IMR-90 (cell line): ENCODE measurements around the gene LDLRAD4. TPM values are rescaled to one million over a fixed set of nuclear protein-coding genes. Genes with fewer than 3 reads are reported as not detected.

Source experiments
- ATAC-seq: fragments of 200-7000 bp; cut with Tn5 transposase; 2 replicates; pipeline ENCODE4 v1.9.1; 2020; ENCODE audit warnings: low read depth, mild to moderate bottlenecking, moderate library complexity
- BruUV-seq: library from RNA; stranded (reverse); fragments of 400-500 nt; replicated peaks from 2 replicates; lab custom pipeline; 2021; lab: Mats Ljungman, UMichigan
- CTCF ChIA-PET: fragments of 300-600 bp; formaldehyde crosslinking; extraction: SDS; loops from one replicate; lab custom pipeline; 2021; ENCODE audit warnings: antibody characterized with exemption; lab: Yijun Ruan, JAX
- POLR2A ChIA-PET: fragments of 300-600 bp; sonication (Branson Sonifier 250); formaldehyde crosslinking; loops from one replicate; lab custom pipeline; 2022; ENCODE audit warnings: antibody characterized with exemption; ENCODE audit not compliant: unreplicated experiment; lab: Charles Lee
- DNase-seq: peaks from one replicate; pipeline ENCODE4 v3.0.0; 2013
- H2AFZ ChIP-seq: replicated peaks from 2 replicates; pipeline ENCODE3; 2013; ENCODE audit warnings: low read length, mild to moderate bottlenecking; ENCODE audit not compliant: poor library complexity
- H2AK5ac ChIP-seq: 2 replicates; pipeline ENCODE4 v1.6.1; 2013; ENCODE audit warnings: low read depth, low read length, inconsistent platforms
- H2AK9ac ChIP-seq: replicated peaks from 2 replicates; pipeline ENCODE3; 2013; ENCODE audit warnings: mild to moderate bottlenecking, low read depth, low read length, moderate library complexity; ENCODE audit not compliant: poor library complexity
- H2BK120ac ChIP-seq: 2 replicates; pipeline ENCODE4 v1.6.1; 2013; ENCODE audit warnings: low read depth, low read length, inconsistent platforms
- H2BK15ac ChIP-seq: 3 replicates; pipeline ENCODE4 v1.6.1; 2013; ENCODE audit warnings: low read depth, low read length, inconsistent platforms
- H2BK20ac ChIP-seq: 2 replicates; pipeline ENCODE4 v1.6.1; 2013; ENCODE audit warnings: low read depth, mild to moderate bottlenecking, inconsistent platforms, low read length, moderate library complexity
- H2BK5ac ChIP-seq: 2 replicates; pipeline ENCODE4 v1.6.1; 2013; ENCODE audit warnings: mild to moderate bottlenecking, low read depth, low read length, inconsistent platforms; ENCODE audit not compliant: poor library complexity, severe bottlenecking
- H3K14ac ChIP-seq: replicated peaks from 2 replicates; pipeline ENCODE4 v1.6.1; 2013; ENCODE audit warnings: low read depth, low read length, inconsistent platforms
- H3K18ac ChIP-seq: 2 replicates; pipeline ENCODE4 v1.6.1; 2013; ENCODE audit warnings: low read depth, low read length, control low read depth
- H3K23ac ChIP-seq: 2 replicates; pipeline ENCODE4 v1.6.1; 2013; ENCODE audit warnings: low read depth, low read length, inconsistent platforms
- H3K27ac ChIP-seq: 2 replicates; pipeline ENCODE4 v1.5.1; 2013; ENCODE audit warnings: mild to moderate bottlenecking, control low read depth, low read length; ENCODE audit not compliant: insufficient read depth
- H3K27me3 ChIP-seq: 2 replicates; pipeline ENCODE4 v1.6.1; 2013; ENCODE audit warnings: low read length; ENCODE audit not compliant: control insufficient read depth, insufficient read depth
- H3K36me3 ChIP-seq: 2 replicates; pipeline ENCODE4 v1.6.1; 2013; ENCODE audit warnings: low read length, mixed read lengths; ENCODE audit not compliant: control insufficient read depth, insufficient read depth
- H3K4ac ChIP-seq: 2 replicates; pipeline ENCODE4 v1.6.1; 2013; ENCODE audit warnings: low read depth, low read length, inconsistent platforms
- H3K4me1 ChIP-seq: 2 replicates; pipeline ENCODE4 v1.6.1; 2013; ENCODE audit warnings: low read length, mixed read lengths; ENCODE audit not compliant: control insufficient read depth, insufficient read depth
- H3K4me2 ChIP-seq: 2 replicates; pipeline ENCODE4 v1.6.1; 2013; ENCODE audit warnings: low read depth, mild to moderate bottlenecking, control low read depth, low read length, moderate library complexity
- H3K4me3 ChIP-seq: 2 replicates; pipeline ENCODE4 v1.5.1; 2013; ENCODE audit warnings: low read depth, mild to moderate bottlenecking, control low read depth, low read length, moderate library complexity; ENCODE audit not compliant: insufficient read depth
- H3K56ac ChIP-seq: 2 replicates; pipeline ENCODE4 v1.6.1; 2013; ENCODE audit warnings: low read length, inconsistent platforms; ENCODE audit not compliant: insufficient read depth; ENCODE audit errors: extremely low read depth
- H3K79me1 ChIP-seq, 2 experiments: 2 replicates each; pipeline ENCODE4 v1.6.1; 2013; ENCODE audit warnings: low read length in 2 of 2, inconsistent platforms in 1 of 2, low read depth in 1 of 2
- H3K9ac ChIP-seq: 2 replicates; pipeline ENCODE4 v1.6.1; 2013; ENCODE audit warnings: low read depth, low read length, control low read depth
- H3K9me1 ChIP-seq: 2 replicates; pipeline ENCODE4 v1.6.1; 2013; ENCODE audit warnings: low read length, inconsistent platforms; ENCODE audit not compliant: insufficient read depth
- H3K9me3 ChIP-seq: 2 replicates; pipeline ENCODE4 v1.6.1; 2013; ENCODE audit warnings: low read length; ENCODE audit not compliant: control insufficient read depth, insufficient read depth
- H4K20me1 ChIP-seq: 2 replicates; pipeline ENCODE4 v1.6.1; 2013; ENCODE audit warnings: low read length, inconsistent platforms; ENCODE audit not compliant: insufficient read depth
- H4K5ac ChIP-seq: 2 replicates; pipeline ENCODE4 v1.6.1; 2013; ENCODE audit warnings: mild to moderate bottlenecking, low read depth, low read length, control low read depth
- H4K8ac ChIP-seq, 2 experiments: 2 replicates each; pipeline ENCODE4 v1.6.1; 2013; ENCODE audit warnings: low read depth in 2 of 2, low read length in 2 of 2, control low read depth in 1 of 2, inconsistent platforms in 1 of 2
- H4K91ac ChIP-seq: 2 replicates; pipeline ENCODE4 v1.6.1; 2013; ENCODE audit warnings: low read depth, low read length, inconsistent platforms; ENCODE audit not compliant: insufficient read depth
- CEBPB ChIP-seq: IDR thresholded peaks from 2 replicates; pipeline ENCODE4 v1.6.1; 2012; ENCODE audit warnings: low read depth, low read length, improper control_type of control experiment
- FOS ChIP-seq: fragments of 150-350 bp; IDR thresholded peaks from 2 replicates; pipeline ENCODE4 v1.6.1; 2016; ENCODE audit warnings: low read depth, low read length
- MAFK ChIP-seq: IDR thresholded peaks from 2 replicates; pipeline ENCODE4 v1.6.1; 2012; ENCODE audit warnings: low read depth, low read length, improper control_type of control experiment
- MAZ ChIP-seq: IDR thresholded peaks from 2 replicates; pipeline ENCODE4 v1.6.1; 2012; ENCODE audit warnings: low read depth, mild to moderate bottlenecking, low read length, improper control_type of control experiment, moderate library complexity, borderline replicate concordance
- MXI1 ChIP-seq: IDR thresholded peaks from 2 replicates; pipeline ENCODE4 v1.6.1; 2012; ENCODE audit warnings: low read depth, mild to moderate bottlenecking, low read length, moderate library complexity, borderline replicate concordance
- NFE2L2 ChIP-seq: fragments of 150-350 bp; IDR thresholded peaks from 2 replicates; pipeline ENCODE4 v1.6.1; 2016; ENCODE audit warnings: low read depth, mild to moderate bottlenecking, low read length
- POLR2A ChIP-seq: IDR thresholded peaks from 2 replicates; pipeline ENCODE4 v1.6.1; 2012; ENCODE audit warnings: mild to moderate bottlenecking, low read depth, low read length
- RAD21 ChIP-seq: IDR thresholded peaks from 2 replicates; pipeline ENCODE4 v1.6.1; 2012; ENCODE audit warnings: low read length, improper control_type of control experiment
- USF2 ChIP-seq: fragments of 150-350 bp; IDR thresholded peaks from 2 replicates; pipeline ENCODE4 v1.6.1; 2017; ENCODE audit warnings: mild to moderate bottlenecking, antibody characterized with exemption, low read length, low read depth
- WGBS, 2 experiments: methylation state at CpG; one replicate each; pipeline versions ENCODE4 v1.1.5 to v1.1.7; 2013; ENCODE audit warnings: missing lambda C conversion rate in 2 of 2; ENCODE audit not compliant: insufficient read length in 1 of 2; ENCODE audit errors: extremely low coverage in 2 of 2; 5-methylcytosine and 5-hydroxymethylcytosine counted together
- dilution Hi-C: fragments of 300-500 bp; cut with HindIII; formaldehyde crosslinking; loops from one replicate; pipeline ENCODE4 v1.14.3; 2018; ENCODE audit warnings: low sequenced_read_pairs; ENCODE audit not compliant: unreplicated experiment
- in situ Hi-C: fragments of 300-500 bp; cut with MboI; formaldehyde crosslinking; loops from 3 replicates; pipeline ENCODE4 v1.14.3; 2019; ENCODE audit warnings: low sequenced_read_pairs, inconsistent platforms, mixed read lengths
- intact Hi-C: fragments of 100-400 bp; cut with micrococcal nuclease; formaldehyde crosslinking; loops from 2 replicates; pipeline ENCODE4 v1.10.0; 2022
- polyA plus RNA-seq, 3 experiments: library from polyadenylated mRNA; depleted of rRNA; stranded (reverse); fragments of >200 nt; gene quantifications; 2 replicates each; pipeline ENCODE4 v1.2.3, GENCODE V29; 2012; ENCODE audit warnings: low replicate concordance in 1 of 3
- total RNA-seq: library from RNA; depleted of rRNA; stranded (reverse); fragments of >200 nt; gene quantifications from 2 replicates; pipeline ENCODE4 v1.2.3, GENCODE V29; 2012
- TF ChIP-seq, protein P1 (sequence below): conservative IDR thresholded peaks from 2 replicates; pipeline ENCODE4 v1.5.1; 2012; ENCODE audit warnings: mild to moderate bottlenecking, low read depth, low read length, improper control_type of control experiment

The LDLRAD4 gene
- total and polyA plus RNA-seq, 2 of the 4 experiments (the other 2 are of a cell fraction): not detected

DNA sequence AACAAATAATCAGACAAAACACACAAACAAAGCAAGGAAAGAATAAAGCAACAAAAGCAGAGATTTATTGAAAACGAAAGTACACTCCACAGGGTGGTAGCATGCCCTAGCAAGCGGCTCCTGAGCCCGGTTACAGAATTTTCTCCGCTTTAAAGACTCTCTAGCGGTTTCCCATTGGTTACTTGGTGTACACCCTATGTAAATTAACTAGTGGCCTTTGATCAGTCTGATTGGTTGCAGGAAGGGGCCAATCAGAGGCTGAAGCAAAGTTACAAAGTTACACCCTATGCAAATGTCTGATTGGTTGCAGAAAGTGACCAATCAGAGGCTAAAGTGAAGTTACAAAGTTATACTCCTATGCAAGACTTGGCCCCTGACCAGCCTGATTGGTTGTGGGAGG, 242.9 kb downstream of the LDLRAD4 start:
- Histone ChIP-seq H4K8ac (no peak overlapping the region), H3K36me3 (no peaks in the 10 kb centered on the region), H3K23ac (no peak overlapping the region), H2AK5ac (no peak overlapping the region), H3K9me3 (no peaks in the 10 kb centered on the region), H4K5ac (no peak overlapping the region), H3K27ac (no peak overlapping the region), H3K4me2 (no peak overlapping the region), H3K14ac (no peak overlapping the region), H2AFZ (no peak overlapping the region), H2BK120ac (no peak overlapping the region), H3K9ac (no peak overlapping the region), H4K91ac (no peak overlapping the region), H3K4ac (no peak overlapping the region), H3K79me1 (no peaks in the 10 kb centered on the region), H3K27me3 (no peaks in the 10 kb centered on the region), H3K18ac (no peak overlapping the region), H3K56ac (no peak overlapping the region), H4K20me1 (no peaks in the 10 kb centered on the region), H3K9me1 (no peaks in the 10 kb centered on the region), H2AK9ac (no peak overlapping the region), H3K4me1 (no peaks in the 10 kb centered on the region), H2BK5ac (no peak overlapping the region), H3K4me3 (no peak overlapping the region), H2BK20ac (no peak overlapping the region), H2BK15ac (no peak overlapping the region)
- ATAC-seq: no peak
- no peak for TF ChIP-seq MXI1
- TF ChIP-seq RAD21: no peak
- TF ChIP-seq, protein P1, sequence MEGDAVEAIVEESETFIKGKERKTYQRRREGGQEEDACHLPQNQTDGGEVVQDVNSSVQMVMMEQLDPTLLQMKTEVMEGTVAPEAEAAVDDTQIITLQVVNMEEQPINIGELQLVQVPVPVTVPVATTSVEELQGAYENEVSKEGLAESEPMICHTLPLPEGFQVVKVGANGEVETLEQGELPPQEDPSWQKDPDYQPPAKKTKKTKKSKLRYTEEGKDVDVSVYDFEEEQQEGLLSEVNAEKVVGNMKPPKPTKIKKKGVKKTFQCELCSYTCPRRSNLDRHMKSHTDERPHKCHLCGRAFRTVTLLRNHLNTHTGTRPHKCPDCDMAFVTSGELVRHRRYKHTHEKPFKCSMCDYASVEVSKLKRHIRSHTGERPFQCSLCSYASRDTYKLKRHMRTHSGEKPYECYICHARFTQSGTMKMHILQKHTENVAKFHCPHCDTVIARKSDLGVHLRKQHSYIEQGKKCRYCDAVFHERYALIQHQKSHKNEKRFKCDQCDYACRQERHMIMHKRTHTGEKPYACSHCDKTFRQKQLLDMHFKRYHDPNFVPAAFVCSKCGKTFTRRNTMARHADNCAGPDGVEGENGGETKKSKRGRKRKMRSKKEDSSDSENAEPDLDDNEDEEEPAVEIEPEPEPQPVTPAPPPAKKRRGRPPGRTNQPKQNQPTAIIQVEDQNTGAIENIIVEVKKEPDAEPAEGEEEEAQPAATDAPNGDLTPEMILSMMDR: no peak
- no peak for TF ChIP-seq CEBPB
- no peak for TF ChIP-seq FOS
- no peak for TF ChIP-seq USF2
- TF ChIP-seq POLR2A: no peak
- no peak for TF ChIP-seq MAZ
- no peak for TF ChIP-seq NFE2L2
- TF ChIP-seq MAFK: no peak
- CTCF ChIA-PET: no interaction called here
- dilution Hi-C loops (no loop called here), in situ Hi-C loops (no loop called here), intact Hi-C loops (no loop called here)
- DNase-seq: no peak
- BruUV-seq: no TSS peak
- POLR2A ChIA-PET: no interaction called here
- no CpG with 5 or more reads among the region's 5 CpGs for WGBS, 2 experiments
